MM.1S (cell line): ENCODE measurements around the gene OGFRL1.

Experiments used
- DNase-seq: peaks from one replicate; pipeline ENCODE4 v3.0.0-alpha.2; 2015
- H2AFZ ChIP-seq: fragments of 300-600 bp; sonication (generic); 2 replicates; pipeline ENCODE4 v1.6.0; 2016; ENCODE audit warnings: antibody characterized with exemption, low read length
- H3F3A ChIP-seq: fragments of 300-600 bp; sonication (generic); 2 replicates; pipeline ENCODE4 v1.6.1; 2016; ENCODE audit warnings: mild to moderate bottlenecking, antibody characterized with exemption, low read length, moderate library complexity, mixed read lengths; ENCODE audit not compliant: insufficient read depth
- H3K27ac ChIP-seq: fragments of 300-600 bp; sonication (generic); 2 replicates; pipeline ENCODE4 v1.5.1; 2016; ENCODE audit warnings: mild to moderate bottlenecking, low read length
- H3K27me3 ChIP-seq: fragments of 300-600 bp; sonication (generic); replicated peaks from 2 replicates; pipeline ENCODE4 v1.6.0; 2016; ENCODE audit warnings: low read length; ENCODE audit not compliant: insufficient read depth
- H3K36me3 ChIP-seq: fragments of 300-600 bp; sonication (generic); replicated peaks from 2 replicates; pipeline ENCODE4 v1.6.1; 2016; ENCODE audit warnings: mild to moderate bottlenecking, low read length, mixed read lengths; ENCODE audit not compliant: insufficient read depth
- H3K4me1 ChIP-seq: fragments of 300-600 bp; sonication (generic); 2 replicates; pipeline ENCODE4 v1.6.1; 2016; ENCODE audit warnings: low read length, mixed read lengths
- H3K4me2 ChIP-seq: fragments of 300-600 bp; sonication (generic); 2 replicates; pipeline ENCODE4 v1.6.0; 2016; ENCODE audit warnings: low read depth, low read length
- H3K4me3 ChIP-seq: fragments of 300-600 bp; sonication (generic); 2 replicates; pipeline ENCODE4 v1.5.1; 2016; ENCODE audit warnings: low read length, mixed read lengths
- H3K79me2 ChIP-seq: fragments of 300-600 bp; sonication (generic); 2 replicates; pipeline ENCODE4 v1.6.1; 2016; ENCODE audit warnings: mixed run types, low read length, mixed read lengths
- H3K9ac ChIP-seq: fragments of 300-600 bp; sonication (generic); 2 replicates; pipeline ENCODE4 v1.6.1; 2016; ENCODE audit warnings: low read length, mixed read lengths
- H3K9me2 ChIP-seq: fragments of 300-600 bp; sonication (generic); replicated peaks from 2 replicates; pipeline ENCODE4 v1.6.1; 2016; ENCODE audit warnings: mild to moderate bottlenecking, low read length, mixed read lengths; ENCODE audit not compliant: insufficient read depth
- H3K9me3 ChIP-seq: fragments of 300-600 bp; sonication (generic); replicated peaks from 2 replicates; pipeline ENCODE4 v1.6.1; 2016; ENCODE audit warnings: mild to moderate bottlenecking, low read length, mixed read lengths; ENCODE audit not compliant: insufficient read depth
- H4K20me1 ChIP-seq: fragments of 300-600 bp; sonication (generic); 2 replicates; pipeline ENCODE4 v1.6.1; 2016; ENCODE audit warnings: mild to moderate bottlenecking, low read length, moderate library complexity, mixed read lengths; ENCODE audit not compliant: insufficient read depth
- EZH2 ChIP-seq: fragments of 300-600 bp; sonication (generic); optimal IDR thresholded peaks from 2 replicates; pipeline ENCODE3; 2017; ENCODE audit warnings: low read depth, mild to moderate bottlenecking, antibody characterized with exemption, low read length, mixed read lengths
- EZH2phosphoT487 ChIP-seq: fragments of 300-600 bp; sonication (generic); IDR thresholded peaks from 2 replicates; pipeline ENCODE4 v1.6.1; 2018; ENCODE audit warnings: antibody characterized with exemption, low read length
- TF ChIP-seq, protein P1 (sequence below): fragments of 300-600 bp; sonication (generic); IDR thresholded peaks from 2 replicates; pipeline ENCODE4 v1.5.1; 2016; ENCODE audit warnings: antibody characterized with exemption, low read length, mixed read lengths

The OGFRL1 gene

DNA sequence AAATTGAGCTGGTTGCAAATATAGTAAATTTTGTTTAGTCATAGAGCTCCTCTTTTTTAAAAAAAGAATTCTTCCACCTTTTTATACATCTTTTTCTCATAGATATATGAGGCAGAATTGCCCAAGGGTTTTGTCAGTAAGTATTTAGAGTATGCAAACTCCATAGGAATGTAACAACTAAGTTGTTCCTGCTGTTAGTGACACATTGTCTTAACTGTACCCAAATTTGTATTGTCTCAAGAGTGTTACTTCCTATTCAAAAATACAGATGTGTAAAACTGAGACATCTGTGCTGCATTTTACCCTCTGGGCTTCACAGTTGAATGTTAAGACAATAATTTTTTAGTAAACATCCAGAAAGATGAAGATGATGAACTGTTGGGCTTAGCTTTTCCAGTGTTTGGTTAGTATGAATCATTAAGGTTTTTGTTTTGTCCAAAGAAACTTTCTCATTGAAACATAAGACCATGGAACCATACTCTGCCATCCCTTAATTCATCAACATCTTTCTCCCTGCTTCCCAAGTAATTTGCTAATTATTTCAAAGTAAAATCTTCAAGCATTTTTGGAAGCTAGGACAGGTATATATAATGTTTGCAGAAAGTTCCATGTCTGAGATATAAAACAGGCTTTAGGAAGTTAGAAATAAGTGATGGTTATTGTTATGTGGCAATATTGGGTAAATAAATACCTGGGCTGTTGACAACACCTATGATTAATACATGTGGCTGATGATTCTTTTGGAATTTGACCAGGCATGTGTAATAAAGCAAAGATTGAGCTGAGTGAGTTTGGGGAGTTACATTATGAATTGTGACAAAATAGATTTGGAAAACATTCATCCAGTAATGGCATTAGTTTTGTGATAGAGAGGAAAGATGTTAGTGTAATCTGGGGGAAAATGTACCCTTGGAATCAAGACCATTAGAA, 11.2 kb downstream of the OGFRL1 start:
- Histone ChIP-seq H3K9ac (no peak overlapping the region), H3F3A (no peaks in the 10 kb centered on the region), H3K4me2 (no peak overlapping the region), H3K9me2 (no peaks in the 10 kb centered on the region), H3K36me3 (peaks cover 7% of the 10 kb centered on the region; the same call in 1 of the 2 replicates), H3K27me3 (no peaks in the 10 kb centered on the region), H3K79me2 (no peaks in the 10 kb centered on the region), H2AFZ (no peak overlapping the region), H3K27ac (no peak overlapping the region), H3K9me3 (no peaks in the 10 kb centered on the region), H3K4me1 (no peaks in the 10 kb centered on the region), H4K20me1 (no peaks in the 10 kb centered on the region), H3K4me3 (no peak overlapping the region)
- DNase-seq = no peak
- TF ChIP-seq, protein P1, sequence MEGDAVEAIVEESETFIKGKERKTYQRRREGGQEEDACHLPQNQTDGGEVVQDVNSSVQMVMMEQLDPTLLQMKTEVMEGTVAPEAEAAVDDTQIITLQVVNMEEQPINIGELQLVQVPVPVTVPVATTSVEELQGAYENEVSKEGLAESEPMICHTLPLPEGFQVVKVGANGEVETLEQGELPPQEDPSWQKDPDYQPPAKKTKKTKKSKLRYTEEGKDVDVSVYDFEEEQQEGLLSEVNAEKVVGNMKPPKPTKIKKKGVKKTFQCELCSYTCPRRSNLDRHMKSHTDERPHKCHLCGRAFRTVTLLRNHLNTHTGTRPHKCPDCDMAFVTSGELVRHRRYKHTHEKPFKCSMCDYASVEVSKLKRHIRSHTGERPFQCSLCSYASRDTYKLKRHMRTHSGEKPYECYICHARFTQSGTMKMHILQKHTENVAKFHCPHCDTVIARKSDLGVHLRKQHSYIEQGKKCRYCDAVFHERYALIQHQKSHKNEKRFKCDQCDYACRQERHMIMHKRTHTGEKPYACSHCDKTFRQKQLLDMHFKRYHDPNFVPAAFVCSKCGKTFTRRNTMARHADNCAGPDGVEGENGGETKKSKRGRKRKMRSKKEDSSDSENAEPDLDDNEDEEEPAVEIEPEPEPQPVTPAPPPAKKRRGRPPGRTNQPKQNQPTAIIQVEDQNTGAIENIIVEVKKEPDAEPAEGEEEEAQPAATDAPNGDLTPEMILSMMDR = no peak
- TF ChIP-seq EZH2phosphoT487 (no peak), EZH2 (no peak)

DNA sequence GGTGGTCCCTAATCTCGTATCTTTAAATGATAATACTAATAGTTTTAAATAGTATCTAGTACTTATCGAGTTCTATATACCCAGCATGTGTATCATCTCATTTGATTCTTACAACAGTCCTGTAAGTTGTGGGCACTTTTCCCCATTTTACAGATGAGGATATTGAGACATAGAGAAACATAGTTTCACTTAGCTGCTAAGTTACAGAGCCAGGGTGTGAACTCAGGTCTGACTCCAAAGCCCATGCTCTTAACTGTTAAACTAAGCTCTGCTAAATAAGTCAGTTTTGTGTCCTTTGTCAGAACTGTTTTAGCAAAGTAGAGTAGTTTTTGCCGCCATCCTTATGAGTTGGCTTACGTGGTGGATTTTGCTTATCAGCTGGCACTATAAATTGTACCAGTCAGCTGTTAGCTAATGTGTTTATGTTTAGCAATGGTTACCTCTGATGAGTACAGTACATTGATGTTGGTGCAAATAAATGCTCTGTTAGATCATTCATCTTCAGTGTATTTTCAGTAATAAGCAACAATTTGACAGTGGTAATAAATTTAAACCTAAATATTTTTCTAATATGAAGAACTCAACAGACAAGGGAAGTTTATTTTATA, 12.1 kb downstream of the OGFRL1 start:
- no peak overlapping the region for H3K9ac ChIP-seq
- no peak overlapping the region for H3K4me3 ChIP-seq
- H4K20me1 ChIP-seq = no peaks in the 10 kb centered on the region
- no peaks in the 10 kb centered on the region for H3K27me3 ChIP-seq
- H2AFZ ChIP-seq = no peak overlapping the region
- H3K9me3 ChIP-seq = no peaks in the 10 kb centered on the region
- no peaks in the 10 kb centered on the region for H3K79me2 ChIP-seq
- H3K4me2 ChIP-seq = no peak overlapping the region
- H3K27ac ChIP-seq = no peak overlapping the region
- 0 out of 2 replicates have a peak, but pooled peaks cover 4% of the 10 kb centered on the region for H3K36me3 ChIP-seq
- TF ChIP-seq, protein P1 = no peak
- TF ChIP-seq EZH2phosphoT487 (no peak), EZH2 (no peak)
- no peaks in the 10 kb centered on the region for H3F3A ChIP-seq
- no peak for DNase-seq
- H3K9me2 ChIP-seq = no peaks in the 10 kb centered on the region
- H3K4me1 ChIP-seq = no peaks in the 10 kb centered on the region

DNA sequence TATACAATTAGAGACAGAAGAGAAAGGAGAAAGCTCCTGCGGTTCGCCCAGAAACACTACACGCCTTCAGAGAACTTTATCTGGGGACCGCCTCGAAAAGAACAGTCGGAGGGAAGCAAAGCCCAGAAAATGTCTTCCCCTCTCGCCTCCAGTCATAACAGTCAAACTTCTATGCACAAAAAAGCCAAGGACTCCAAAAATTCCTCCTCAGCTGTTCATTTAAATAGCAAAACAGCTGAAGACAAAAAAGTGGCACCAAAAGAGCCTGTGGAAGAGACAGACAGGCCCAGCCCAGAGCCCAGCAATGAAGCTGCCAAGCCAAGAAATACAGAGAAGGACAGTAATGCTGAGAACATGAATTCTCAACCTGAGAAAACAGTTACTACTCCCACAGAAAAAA, 12.9 kb downstream of the OGFRL1 start:
- no peak overlapping the region for H3K27ac ChIP-seq
- 0 out of 2 replicates have a peak, but pooled peaks cover 4% of the 10 kb centered on the region for H3K36me3 ChIP-seq
- H4K20me1 ChIP-seq = no peaks in the 10 kb centered on the region
- TF ChIP-seq, protein P1 = no peak
- TF ChIP-seq EZH2 (no peak), EZH2phosphoT487 (no peak)
- no peak for DNase-seq
- H3K27me3 ChIP-seq = no peaks in the 10 kb centered on the region
- H3F3A ChIP-seq = no peaks in the 10 kb centered on the region
- H3K9me2 ChIP-seq = no peaks in the 10 kb centered on the region
- no peaks in the 10 kb centered on the region for H3K9me3 ChIP-seq
- no peak overlapping the region for H3K4me3 ChIP-seq
- no peaks in the 10 kb centered on the region for H3K4me1 ChIP-seq
- H3K79me2 ChIP-seq = no peaks in the 10 kb centered on the region
- H3K9ac ChIP-seq = no peak overlapping the region
- H2AFZ ChIP-seq = no peak overlapping the region
- H3K4me2 ChIP-seq = no peak overlapping the region
